Gastrocnemius medialis (tissue), 4 donors: Measurements from ENCODE around the gene VSNL1.

Experiments
- POLR2A ChIP-seq, 2 donors: fragments of 450-650 bp; IDR thresholded peaks; one replicate each; pipeline ENCODE4 v1.6.1; 2017; ENCODE audit warnings: antibody characterized with exemption in 2 of 2, mild to moderate bottlenecking in 2 of 2, moderate library complexity in 2 of 2
- TF ChIP-seq, protein P1 (sequence below), 5 experiments: fragments of 450-650 bp in 3 of 5; fragments of 200-600 bp in 2 of 5; sonication (generic) in 2 of 5; IDR thresholded peaks in 4 of 5; conservative IDR thresholded peaks in 1 of 5; 1 replicate in 4 of 5; 2 replicates in 1 of 5; pipeline ENCODE4 v1.5.1; 2016 to 2019; ENCODE audit warnings: antibody characterized with exemption in 5 of 5, mild to moderate bottlenecking in 3 of 5, moderate library complexity in 3 of 5

DNA sequence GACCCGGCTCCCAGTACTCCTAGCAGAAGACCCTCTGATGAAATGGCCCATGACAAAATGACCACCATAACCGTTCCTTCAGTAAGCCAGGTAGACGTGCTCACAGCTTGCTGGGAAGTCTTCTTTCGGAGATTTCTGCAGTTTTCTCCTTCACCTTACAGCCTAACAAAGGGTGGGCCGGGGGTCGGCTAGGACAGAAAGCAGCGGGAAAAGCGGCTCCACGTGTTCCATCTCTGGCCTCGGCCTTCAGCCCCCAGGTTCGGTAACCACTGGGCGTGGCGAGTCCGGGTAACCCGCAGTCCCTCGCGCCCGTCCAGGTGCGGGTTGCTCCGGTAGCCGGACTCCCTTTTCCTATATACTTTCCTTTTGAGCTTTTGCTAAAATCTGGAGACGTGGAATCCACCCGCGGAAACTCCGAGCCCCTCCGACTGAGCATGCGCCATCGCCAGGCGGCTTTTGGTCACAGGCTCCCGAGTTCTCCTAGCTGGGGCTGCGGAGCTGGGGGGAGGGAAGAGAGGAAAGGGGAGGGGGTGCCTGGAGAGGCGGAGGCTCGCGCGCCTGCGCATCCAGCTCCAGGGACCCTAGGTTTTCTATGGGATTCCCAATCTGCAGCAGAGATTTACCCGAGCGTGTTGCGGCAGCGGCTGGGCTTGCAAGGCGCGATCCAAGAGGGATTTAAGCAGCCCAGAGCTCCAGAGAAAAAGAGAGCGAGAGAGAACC is at the start of gene VSNL1:
- TF ChIP-seq, protein P1, sequence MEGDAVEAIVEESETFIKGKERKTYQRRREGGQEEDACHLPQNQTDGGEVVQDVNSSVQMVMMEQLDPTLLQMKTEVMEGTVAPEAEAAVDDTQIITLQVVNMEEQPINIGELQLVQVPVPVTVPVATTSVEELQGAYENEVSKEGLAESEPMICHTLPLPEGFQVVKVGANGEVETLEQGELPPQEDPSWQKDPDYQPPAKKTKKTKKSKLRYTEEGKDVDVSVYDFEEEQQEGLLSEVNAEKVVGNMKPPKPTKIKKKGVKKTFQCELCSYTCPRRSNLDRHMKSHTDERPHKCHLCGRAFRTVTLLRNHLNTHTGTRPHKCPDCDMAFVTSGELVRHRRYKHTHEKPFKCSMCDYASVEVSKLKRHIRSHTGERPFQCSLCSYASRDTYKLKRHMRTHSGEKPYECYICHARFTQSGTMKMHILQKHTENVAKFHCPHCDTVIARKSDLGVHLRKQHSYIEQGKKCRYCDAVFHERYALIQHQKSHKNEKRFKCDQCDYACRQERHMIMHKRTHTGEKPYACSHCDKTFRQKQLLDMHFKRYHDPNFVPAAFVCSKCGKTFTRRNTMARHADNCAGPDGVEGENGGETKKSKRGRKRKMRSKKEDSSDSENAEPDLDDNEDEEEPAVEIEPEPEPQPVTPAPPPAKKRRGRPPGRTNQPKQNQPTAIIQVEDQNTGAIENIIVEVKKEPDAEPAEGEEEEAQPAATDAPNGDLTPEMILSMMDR (IDR thresholded peaks at IDR 0.05 in 4 of 5, conservative IDR thresholded peaks at IDR 0.05 in 1 of 5) = no peak
- TF ChIP-seq POLR2A (IDR thresholded peaks at IDR 0.05) = no peak
